ENCODE results near the gene DGKG.

The DGKG gene

GRCh38 chr3:186169379-186169778 is 192.7 kb downstream of the DGKG start:
- TF ChIP-seq SPI1 (IDR thresholded peaks at IDR 0.05; ENCODE audit: borderline replicate concordance, low read depth): no peak
- TF ChIP-seq REST (IDR thresholded peaks at IDR 0.05; ENCODE audit: insufficient replicate concordance, low read depth): no peak
- TF ChIP-seq CTCF (IDR thresholded peaks at IDR 0.05; ENCODE audit: insufficient read depth, low read length): no peak
- no peak for TF ChIP-seq POLR2AphosphoS5 (IDR thresholded peaks at IDR 0.05; ENCODE audit: low read depth)
- no peak for TF ChIP-seq GABPA (IDR thresholded peaks at IDR 0.05; ENCODE audit: low read depth)
- no peaks in the 10 kb centered on the region for H3K27me3 ChIP-seq (ENCODE audit: insufficient read depth, poor library complexity, severe bottlenecking)
- no peak for DNase-seq (ENCODE audit: low read depth in 1 of 2, low spot score in 1 of 2)
- no peak overlapping the region for H3K4me3 ChIP-seq (replicated peaks; ENCODE audit: insufficient read depth, low read length)
- H3K27ac ChIP-seq (replicated peaks): no peak overlapping the region

- DNase-seq (ENCODE audit: low read depth in 1 of 2, low spot score in 1 of 2): no peak
- no peak for TF ChIP-seq SPI1 (IDR thresholded peaks at IDR 0.05; ENCODE audit: borderline replicate concordance, low read depth)
- no peak for TF ChIP-seq REST (IDR thresholded peaks at IDR 0.05; ENCODE audit: insufficient replicate concordance, low read depth)
- TF ChIP-seq CTCF (IDR thresholded peaks at IDR 0.05; ENCODE audit: insufficient read depth, low read length): no peak
- no peak for TF ChIP-seq GABPA (IDR thresholded peaks at IDR 0.05; ENCODE audit: low read depth)
- TF ChIP-seq POLR2AphosphoS5 (IDR thresholded peaks at IDR 0.05; ENCODE audit: low read depth): no peak
Measured at GRCh38 chr3:186168976-186169375, 193.1 kb downstream of the DGKG start.

GRCh38 chr3:186167646-186168395 is 194.2 kb downstream of the DGKG start:
- Histone ChIP-seq H3K4me3 (replicated peaks; ENCODE audit: insufficient read depth, low read length) (no peak overlapping the region), H3K27ac (replicated peaks) (no peak overlapping the region), H3K27me3 (ENCODE audit: insufficient read depth, poor library complexity, severe bottlenecking) (no peaks in the 10 kb centered on the region)
- TF ChIP-seq POLR2AphosphoS5 (IDR thresholded peaks at IDR 0.05; ENCODE audit: low read depth): no peak
- TF ChIP-seq CTCF (IDR thresholded peaks at IDR 0.05; ENCODE audit: insufficient read depth, low read length): no peak
- TF ChIP-seq GABPA (IDR thresholded peaks at IDR 0.05; ENCODE audit: low read depth): no peak
- TF ChIP-seq REST (IDR thresholded peaks at IDR 0.05; ENCODE audit: insufficient replicate concordance, low read depth): no peak
- DNase-seq (ENCODE audit: low read depth in 1 of 2, low spot score in 1 of 2): no peak

More at GRCh38 chr3:186168976-186169375, 193.1 kb downstream of the DGKG start:
- Histone ChIP-seq H3K4me3 (replicated peaks; ENCODE audit: insufficient read depth, low read length) (no peak overlapping the region), H3K27me3 (ENCODE audit: insufficient read depth, poor library complexity, severe bottlenecking) (no peaks in the 10 kb centered on the region), H3K27ac (replicated peaks) (no peak overlapping the region)

Data from HL-60 (cell line).